ENCODE data around the gene SLIT3. TPM values are rescaled to one million over a fixed set of nuclear protein-coding genes. Genes with fewer than 3 reads are reported as not detected.

Gene SLIT3
- total RNA-seq, 1 donor from 2014 or later, result 0.22 TPM

GRCh38 chr5:168832308-168832707, 468.6 kb downstream of the SLIT3 start:
- no peak overlapping the region for H3K4me3 Mint-ChIP-seq
- peaks cover 97% of the 10 kb centered on the region for H3K27me3 ChIP-seq
- H3K4me1 Mint-ChIP-seq, result peaks cover 16% of the 10 kb centered on the region
- no peaks in the 10 kb centered on the region for H3K9me3 Mint-ChIP-seq
- H3K27me3 Mint-ChIP-seq (ENCODE audit: insufficient read depth, low read depth), result peaks cover 4% of the 10 kb centered on the region
- DNase-seq (ENCODE audit: low spot score), result no peak
- no peak overlapping the region for H2AFZ ChIP-seq (replicated peaks)
- no peaks in the 10 kb centered on the region for H3F3A ChIP-seq (ENCODE audit: low read depth)
- no peak overlapping the region for H3K4me3 ChIP-seq
- H3K27ac Mint-ChIP-seq, result no peak overlapping the region
- peaks cover 8% of the 10 kb centered on the region for H4K20me1 ChIP-seq (ENCODE audit: low read depth)
- H3K4me2 ChIP-seq, result no peak overlapping the region
- no peaks in the 10 kb centered on the region for H3K36me3 ChIP-seq
- no peak overlapping the region for H3K27ac ChIP-seq
- TF ChIP-seq CTCF (IDR thresholded peaks at IDR 0.05) (no peak), EZH2 (IDR thresholded peaks at IDR 0.05) (no peak), EZH2phosphoT487 (IDR thresholded peaks at IDR 0.05) (no peak)
- H3K4me1 ChIP-seq, result peaks cover 15% of the 10 kb centered on the region
- no peaks in the 10 kb centered on the region for H3K36me3 Mint-ChIP-seq
- no peaks in the 10 kb centered on the region for H3K79me2 ChIP-seq (ENCODE audit: low read depth)
- no peak overlapping the region for H3K9ac ChIP-seq
- no peaks in the 10 kb centered on the region for H3K9me3 ChIP-seq (ENCODE audit: low read depth)

GRCh38 chr5:168831383-168831782, 469.6 kb downstream of the SLIT3 start:
- peaks cover 4% of the 10 kb centered on the region for H3K27me3 Mint-ChIP-seq (ENCODE audit: insufficient read depth, low read depth)
- no peak overlapping the region for H3K4me2 ChIP-seq
- peaks cover 17% of the 10 kb centered on the region for H3K4me1 ChIP-seq
- no peaks in the 10 kb centered on the region for H3K9me3 Mint-ChIP-seq
- no peak overlapping the region for H3K4me3 ChIP-seq
- no peaks in the 10 kb centered on the region for H3K79me2 ChIP-seq (ENCODE audit: low read depth)
- H3K36me3 Mint-ChIP-seq, result no peaks in the 10 kb centered on the region
- H3K9ac ChIP-seq, result no peak overlapping the region
- no peak overlapping the region for H2AFZ ChIP-seq (replicated peaks)
- TF ChIP-seq CTCF (IDR thresholded peaks at IDR 0.05) (no peak), EZH2phosphoT487 (IDR thresholded peaks at IDR 0.05) (no peak), EZH2 (IDR thresholded peaks at IDR 0.05) (no peak)
- no peak overlapping the region for H3K27ac ChIP-seq
- H3F3A ChIP-seq (ENCODE audit: low read depth), result no peaks in the 10 kb centered on the region
- peaks cover 18% of the 10 kb centered on the region for H3K4me1 Mint-ChIP-seq
- no peak overlapping the region for H3K27ac Mint-ChIP-seq
- H3K4me3 Mint-ChIP-seq, result no peak overlapping the region
- H3K27me3 ChIP-seq, result peaks cover 96% of the 10 kb centered on the region
- no peak for DNase-seq (ENCODE audit: low spot score)
- peaks cover 8% of the 10 kb centered on the region for H4K20me1 ChIP-seq (ENCODE audit: low read depth)
- H3K36me3 ChIP-seq, result no peaks in the 10 kb centered on the region
- H3K9me3 ChIP-seq (ENCODE audit: low read depth), result no peaks in the 10 kb centered on the region

- no peak overlapping the region for H3K4me2 ChIP-seq
- Mint-ChIP-seq H3K36me3 (no peaks in the 10 kb centered on the region), H3K4me1 (peaks cover 16% of the 10 kb centered on the region), H3K27ac (no peak overlapping the region), H3K27me3 (ENCODE audit: insufficient read depth, low read depth) (peaks cover 5% of the 10 kb centered on the region), H3K4me3 (no peak overlapping the region), H3K9me3 (no peaks in the 10 kb centered on the region)
- H3K9me3 ChIP-seq (ENCODE audit: low read depth), result no peaks in the 10 kb centered on the region
- H4K20me1 ChIP-seq (ENCODE audit: low read depth), result peaks cover 8% of the 10 kb centered on the region
- no peaks in the 10 kb centered on the region for H3F3A ChIP-seq (ENCODE audit: low read depth)
- peaks cover 17% of the 10 kb centered on the region for H3K4me1 ChIP-seq
- no peak overlapping the region for H3K27ac ChIP-seq
- DNase-seq (ENCODE audit: low spot score), result no peak
- no peaks in the 10 kb centered on the region for H3K36me3 ChIP-seq
- H3K4me3 ChIP-seq, result no peak overlapping the region
- peaks cover 96% of the 10 kb centered on the region for H3K27me3 ChIP-seq
- no peaks in the 10 kb centered on the region for H3K79me2 ChIP-seq (ENCODE audit: low read depth)
- no peak overlapping the region for H2AFZ ChIP-seq (replicated peaks)
- no peak for TF ChIP-seq CTCF (IDR thresholded peaks at IDR 0.05)
- H3K9ac ChIP-seq, result no peak overlapping the region
Measured at GRCh38 chr5:168830833-168831232, 470.1 kb downstream of the SLIT3 start.
